Lower lobe of right lung (tissue), 2 donors: ENCODE data around the gene DNAAF8. TPM values are rescaled to one million over a fixed set of nuclear protein-coding genes. Genes with fewer than 3 reads are reported as not detected.

Experiments used
- ATAC-seq, 2 donors: fragments of 200-7000 bp; cut with Tn5 transposase; one replicate each; pipeline ENCODE4 v1.9.1; 2020 to 2022; ENCODE audit warnings: mild to moderate bottlenecking in 2 of 2, moderate library complexity in 2 of 2
- DNase-seq: peaks from one replicate; pipeline ENCODE4 v3.0.0-alpha.2; 2020
- H3K27ac ChIP-seq: fragments of 200-600 bp; one replicate; pipeline ENCODE4 v1.8.0; 2022
- H3K27me3 ChIP-seq: fragments of 200-600 bp; one replicate; pipeline ENCODE4 v1.8.0; 2022; ENCODE audit warnings: low read depth
- H3K36me3 ChIP-seq: fragments of 200-600 bp; one replicate; pipeline ENCODE4 v1.8.0; 2022; ENCODE audit warnings: mild to moderate bottlenecking
- H3K4me1 ChIP-seq: fragments of 200-600 bp; one replicate; pipeline ENCODE4 v1.8.0; 2022
- H3K4me3 ChIP-seq: fragments of 200-600 bp; one replicate; pipeline ENCODE4 v1.8.0; 2022; ENCODE audit warnings: mild to moderate bottlenecking
- H3K9me3 ChIP-seq: fragments of 200-600 bp; one replicate; pipeline ENCODE4 v1.8.0; 2022
- intact Hi-C: fragments of 100-400 bp; cut with DNase I; formaldehyde crosslinking; loops from one replicate; pipeline ENCODE4 v1.11.0; 2022
- total RNA-seq: library from RNA; stranded (reverse); fragmentation: NEBNext Ultra II Directional; extraction: Animal tissue kit (Norgen Biotek cat#: 25700); gene quantifications from one replicate; pipeline ENCODE4 v1.2.1, GENCODE V29; 2021
- TF ChIP-seq, protein P1 (sequence below): fragments of 200-600 bp; IDR thresholded peaks from one replicate; pipeline ENCODE4 v1.8.0; 2022; ENCODE audit warnings: antibody characterized with exemption, mild to moderate bottlenecking
- donor health status: DM: no; HTN: yes; CAD: no; lungs with severe emphysema.

Gene DNAAF8
- total RNA-seq, 1 donor from 2014 or later: 3.4 TPM

DNA sequence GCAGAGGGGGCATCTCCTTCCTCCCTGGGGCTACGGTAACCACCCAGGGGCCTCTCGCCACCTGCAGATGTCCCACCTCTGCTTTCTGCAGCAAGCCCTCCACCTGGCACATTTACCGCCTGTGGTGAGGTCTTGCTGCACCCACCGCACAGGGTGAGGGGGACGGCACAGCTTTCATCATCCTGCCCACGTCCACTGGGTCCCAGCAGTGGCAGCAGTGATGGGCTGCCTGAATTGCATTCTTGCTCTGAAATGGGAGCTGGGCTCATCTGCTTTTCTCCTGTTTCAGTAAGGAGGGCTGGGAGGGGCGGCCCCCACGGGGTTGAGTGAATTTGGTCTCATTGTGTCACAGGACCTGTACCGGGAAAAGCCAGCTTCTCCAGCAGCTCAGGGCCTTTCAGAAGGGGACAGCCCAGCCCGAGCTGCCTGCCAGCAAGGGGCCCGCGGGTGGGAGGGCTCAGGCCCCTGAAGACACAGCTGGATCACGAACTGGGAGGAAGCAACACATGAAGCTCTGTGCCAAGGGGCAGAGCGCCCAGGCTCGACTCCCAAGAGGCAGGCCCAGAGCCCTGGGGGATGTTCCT is 12.7 kb downstream of the DNAAF8 start:
- no peak overlapping the region for H3K27ac ChIP-seq
- H3K9me3 ChIP-seq: no peaks in the 10 kb centered on the region
- ATAC-seq (no peak), DNase-seq (no peak)
- no peaks in the 10 kb centered on the region for H3K27me3 ChIP-seq
- H3K4me1 ChIP-seq: peaks cover 9% of the 10 kb centered on the region
- TF ChIP-seq, protein P1, sequence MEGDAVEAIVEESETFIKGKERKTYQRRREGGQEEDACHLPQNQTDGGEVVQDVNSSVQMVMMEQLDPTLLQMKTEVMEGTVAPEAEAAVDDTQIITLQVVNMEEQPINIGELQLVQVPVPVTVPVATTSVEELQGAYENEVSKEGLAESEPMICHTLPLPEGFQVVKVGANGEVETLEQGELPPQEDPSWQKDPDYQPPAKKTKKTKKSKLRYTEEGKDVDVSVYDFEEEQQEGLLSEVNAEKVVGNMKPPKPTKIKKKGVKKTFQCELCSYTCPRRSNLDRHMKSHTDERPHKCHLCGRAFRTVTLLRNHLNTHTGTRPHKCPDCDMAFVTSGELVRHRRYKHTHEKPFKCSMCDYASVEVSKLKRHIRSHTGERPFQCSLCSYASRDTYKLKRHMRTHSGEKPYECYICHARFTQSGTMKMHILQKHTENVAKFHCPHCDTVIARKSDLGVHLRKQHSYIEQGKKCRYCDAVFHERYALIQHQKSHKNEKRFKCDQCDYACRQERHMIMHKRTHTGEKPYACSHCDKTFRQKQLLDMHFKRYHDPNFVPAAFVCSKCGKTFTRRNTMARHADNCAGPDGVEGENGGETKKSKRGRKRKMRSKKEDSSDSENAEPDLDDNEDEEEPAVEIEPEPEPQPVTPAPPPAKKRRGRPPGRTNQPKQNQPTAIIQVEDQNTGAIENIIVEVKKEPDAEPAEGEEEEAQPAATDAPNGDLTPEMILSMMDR: no peak
- no peak overlapping the region for H3K4me3 ChIP-seq
- intact Hi-C loops: no loop called here
- peaks cover 31% of the 10 kb centered on the region for H3K36me3 ChIP-seq

DNA sequence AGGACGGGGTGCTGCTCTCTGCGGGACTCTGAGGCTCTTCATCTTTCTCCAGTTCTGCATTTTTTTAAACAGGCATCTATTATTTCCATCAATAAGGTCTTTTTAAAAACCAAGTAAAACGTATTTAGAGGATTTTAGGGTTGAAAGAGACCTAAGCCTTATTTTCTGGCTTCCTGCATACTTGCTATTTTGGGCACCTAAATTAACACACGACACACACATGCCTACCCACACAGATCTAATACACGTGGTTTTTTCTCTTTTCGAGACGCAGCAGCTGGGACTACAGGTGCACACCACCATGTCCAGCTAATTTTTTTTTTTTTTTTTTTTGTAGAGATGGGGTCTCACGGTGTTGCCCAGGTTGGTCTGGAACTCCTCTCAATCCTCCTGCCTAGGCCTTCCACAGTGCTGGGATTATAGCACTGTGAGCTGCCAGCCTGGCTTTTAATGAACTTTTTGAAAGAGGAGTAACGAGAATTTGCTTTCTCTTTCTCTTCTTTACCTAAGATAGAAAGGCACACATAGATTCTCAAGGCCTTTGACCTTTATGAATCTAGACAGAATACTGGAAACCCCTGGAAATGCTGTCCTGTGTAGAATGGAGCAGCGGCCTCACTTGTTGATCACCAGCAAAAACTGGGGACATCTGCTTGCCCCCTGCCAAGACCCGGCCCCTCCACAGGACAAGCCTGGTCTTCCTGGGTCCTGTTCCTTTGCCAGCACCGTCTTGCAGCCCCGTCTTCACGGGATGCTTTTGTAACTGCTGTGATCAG is 13.8 kb downstream of the DNAAF8 start:
- ATAC-seq: no peak
- H3K36me3 ChIP-seq: peaks cover 41% of the 10 kb centered on the region
- peaks cover 6% of the 10 kb centered on the region for H3K4me1 ChIP-seq
- TF ChIP-seq, protein P1: no peak
- no peaks in the 10 kb centered on the region for H3K9me3 ChIP-seq
- no peaks in the 10 kb centered on the region for H3K27me3 ChIP-seq
- no peak for DNase-seq
- no peak overlapping the region for H3K4me3 ChIP-seq
- intact Hi-C loops: no loop called here
- H3K27ac ChIP-seq: no peak overlapping the region

DNA sequence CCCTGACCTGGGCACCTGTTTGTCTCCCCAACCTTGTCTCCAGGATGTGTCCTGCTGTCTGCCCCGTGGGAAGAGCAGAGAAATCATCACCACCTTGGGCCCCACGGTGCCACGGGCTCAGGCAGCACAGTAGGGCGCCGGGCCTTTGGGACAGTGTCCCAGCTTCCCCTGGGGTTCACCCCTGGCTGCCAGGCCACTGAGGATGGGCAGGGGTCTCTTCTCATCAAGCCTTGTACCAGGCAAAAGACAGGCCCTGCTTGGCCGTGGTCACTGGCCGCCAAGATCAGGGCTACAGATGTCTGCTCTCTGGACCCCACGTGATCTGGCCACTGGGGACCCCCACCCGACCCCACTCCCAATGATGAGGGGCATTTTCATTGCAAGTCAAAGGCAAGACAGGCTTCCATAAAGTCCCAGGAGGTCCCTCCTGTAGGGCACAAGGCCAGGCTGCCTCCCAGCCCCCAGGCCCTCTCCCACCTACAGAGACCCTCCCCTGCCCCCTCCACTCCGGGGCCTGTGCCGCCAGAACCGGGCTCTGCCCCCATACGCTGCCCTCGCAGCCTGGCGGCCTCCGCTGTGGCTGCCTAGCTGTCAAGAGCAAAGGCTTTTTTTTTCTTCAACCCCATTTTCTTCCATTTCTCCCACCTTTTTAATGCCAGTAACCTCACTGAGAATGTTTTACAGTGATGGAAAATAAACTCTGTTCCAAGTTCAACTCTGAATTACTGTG is 14.5 kb downstream of the DNAAF8 start:
- no peak for ATAC-seq
- H3K9me3 ChIP-seq: no peaks in the 10 kb centered on the region
- no peaks in the 10 kb centered on the region for H3K27me3 ChIP-seq
- H3K27ac ChIP-seq: no peak overlapping the region
- no peak overlapping the region for H3K4me3 ChIP-seq
- H3K36me3 ChIP-seq: peaks cover 49% of the 10 kb centered on the region
- DNase-seq: no peak
- H3K4me1 ChIP-seq: no peaks in the 10 kb centered on the region
- TF ChIP-seq, protein P1: no peak
- intact Hi-C loops: no loop called here

DNA sequence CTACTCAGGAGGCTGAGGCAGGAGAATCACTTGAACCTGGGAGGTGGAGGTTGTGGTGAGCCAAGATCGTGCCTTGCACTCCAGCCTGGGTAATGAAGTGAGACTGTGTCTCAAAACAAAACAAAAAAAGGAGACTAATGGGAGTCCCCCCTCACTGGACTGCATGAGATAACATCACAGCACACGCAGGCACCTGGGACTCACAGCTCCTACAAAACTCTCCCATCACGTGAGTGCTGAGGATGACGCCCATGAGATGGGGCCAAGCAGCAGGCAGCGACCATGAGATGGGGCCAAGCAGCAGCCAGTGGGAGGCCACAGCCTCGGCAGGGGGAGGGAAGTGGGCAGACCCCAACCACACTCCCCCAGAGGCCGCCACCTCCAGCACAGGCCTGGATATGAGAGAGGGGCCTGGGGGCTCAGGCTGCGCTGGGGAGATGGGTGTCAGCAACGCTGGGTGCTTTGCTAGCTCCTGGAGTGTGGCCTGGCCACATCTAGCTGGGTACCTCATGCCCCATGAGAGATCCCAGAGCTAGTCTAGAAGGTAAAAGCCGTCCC is 15.4 kb downstream of the DNAAF8 start:
- Histone ChIP-seq H3K27me3 (no peaks in the 10 kb centered on the region), H3K27ac (no peak overlapping the region), H3K4me3 (no peak overlapping the region), H3K9me3 (no peaks in the 10 kb centered on the region), H3K4me1 (no peaks in the 10 kb centered on the region), H3K36me3 (peaks cover 58% of the 10 kb centered on the region)
- DNase-seq (no peak), ATAC-seq (no peak)
- intact Hi-C loops: no loop called here
- TF ChIP-seq, protein P1: no peak

DNA sequence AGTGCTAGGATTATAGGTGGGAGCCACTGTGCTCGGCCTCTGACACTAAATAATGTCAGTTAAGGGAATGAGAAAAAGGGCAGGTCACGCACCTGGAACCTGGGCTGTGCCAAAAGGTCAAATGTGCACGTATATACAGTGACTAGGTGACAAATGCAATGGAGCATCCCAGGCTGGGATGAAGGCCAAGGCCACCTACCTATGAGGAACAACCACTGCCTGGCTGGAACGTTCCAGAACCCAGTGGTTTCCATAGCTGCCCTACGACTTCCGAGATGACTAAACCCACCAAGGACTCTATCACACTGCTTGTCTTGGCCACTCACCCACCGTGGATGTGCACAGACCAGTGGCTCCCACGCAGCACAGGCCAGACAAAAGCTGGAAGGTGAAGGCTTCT is 16.6 kb downstream of the DNAAF8 start:
- Histone ChIP-seq H3K27me3 (no peaks in the 10 kb centered on the region), H3K4me1 (no peaks in the 10 kb centered on the region), H3K4me3 (no peak overlapping the region), H3K9me3 (no peaks in the 10 kb centered on the region), H3K36me3 (peaks cover 69% of the 10 kb centered on the region), H3K27ac (no peak overlapping the region)
- ATAC-seq (no peak), DNase-seq (no peak)
- intact Hi-C loops: no loop called here
- TF ChIP-seq, protein P1: no peak
